GM21423 (cell line): ENCODE results near the gene MED16.
"Not testable (repeated sequence)": the region's sequence is repeated elsewhere in the genome, so short reads cannot be mapped to it uniquely, and the experiment has no call there.

Experiments used
- ATAC-seq: cut with Tn5 transposase; IDR thresholded peaks from one replicate; pipeline ENCODE4 v1.9.1; 2021; ENCODE audit warnings: mild to moderate bottlenecking, moderate library complexity; ENCODE audit not compliant: unreplicated experiment

MED16 gene

GRCh38 chr19:840519-841206 lies 52.3 kb downstream of the MED16 start, which contains the start of gene PRTN3:
Gene PRTN3 (plus strand): TSS chr19:840999. CDS start chr19:841009, 10 bp downstream.
- ATAC-seq = no peak

GRCh38 chr19:835210-835810 lies 57.7 kb downstream of the MED16 start:
- no peak for ATAC-seq

DNA sequence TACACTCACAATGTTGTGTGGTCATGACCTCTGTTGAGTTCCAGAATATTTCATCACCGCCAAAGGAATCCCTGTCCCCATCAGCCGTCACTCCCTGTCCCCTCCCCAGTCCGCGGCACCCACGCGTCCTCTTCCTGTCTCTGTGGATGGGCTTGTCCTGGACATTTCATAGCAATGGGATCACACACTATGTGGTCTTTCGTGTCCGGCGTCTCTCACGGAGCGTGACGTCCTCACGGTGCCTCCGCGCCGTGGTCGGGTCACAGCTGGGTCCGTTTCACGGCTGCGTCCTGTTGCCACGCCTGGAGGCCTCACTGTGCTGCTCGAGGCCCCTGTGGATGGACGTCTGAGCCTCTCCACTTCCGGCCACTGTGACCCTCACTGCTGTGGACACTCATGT lies 58.8 kb downstream of the MED16 start:
- ATAC-seq = no peak

DNA sequence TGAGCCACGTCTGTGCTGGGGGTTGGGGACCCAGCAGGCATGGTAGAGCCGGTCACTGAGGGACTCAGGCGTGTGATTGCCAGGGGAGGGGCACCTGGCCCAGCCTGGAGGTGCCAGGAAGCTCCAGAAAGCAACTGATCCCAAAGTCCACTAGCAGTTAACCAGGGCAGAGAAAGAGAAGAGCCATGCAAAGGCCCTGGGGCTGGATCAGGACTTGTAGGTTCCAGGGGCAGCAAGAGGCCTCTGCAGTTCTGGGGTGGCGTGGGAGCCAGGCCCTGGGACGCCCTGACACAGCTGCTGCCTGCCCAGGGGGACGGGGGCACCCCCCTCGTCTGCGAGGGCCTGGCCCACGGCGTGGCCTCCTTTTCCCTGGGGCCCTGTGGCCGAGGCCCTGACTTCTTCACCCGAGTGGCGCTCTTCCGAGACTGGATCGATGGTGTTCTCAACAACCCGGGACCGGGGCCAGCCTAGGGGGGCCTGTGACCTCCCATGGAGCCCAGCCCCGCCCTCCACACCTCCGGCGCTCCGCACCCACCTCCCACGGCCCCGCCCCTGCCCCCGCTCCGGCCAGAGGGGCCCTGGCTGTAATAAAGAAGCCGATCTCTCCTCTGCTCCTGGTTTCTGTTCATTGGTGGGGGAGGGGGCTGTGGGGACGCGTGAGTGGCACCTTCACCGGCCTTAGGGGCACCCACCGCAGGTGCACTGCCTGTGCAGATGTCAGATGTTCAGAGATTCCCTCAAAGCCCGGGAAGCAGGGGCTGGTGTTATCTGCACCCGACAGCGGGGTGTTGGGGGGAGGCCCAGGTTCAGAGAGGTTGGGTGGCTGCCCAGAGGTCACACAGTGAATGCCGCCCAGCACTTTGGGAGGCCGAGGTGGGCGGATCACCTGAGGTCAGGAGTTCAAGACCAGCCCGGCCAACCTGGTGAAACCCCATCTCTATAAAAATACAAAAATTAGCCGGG lies 61.3 kb downstream of the MED16 start:
- no peak for ATAC-seq

DNA sequence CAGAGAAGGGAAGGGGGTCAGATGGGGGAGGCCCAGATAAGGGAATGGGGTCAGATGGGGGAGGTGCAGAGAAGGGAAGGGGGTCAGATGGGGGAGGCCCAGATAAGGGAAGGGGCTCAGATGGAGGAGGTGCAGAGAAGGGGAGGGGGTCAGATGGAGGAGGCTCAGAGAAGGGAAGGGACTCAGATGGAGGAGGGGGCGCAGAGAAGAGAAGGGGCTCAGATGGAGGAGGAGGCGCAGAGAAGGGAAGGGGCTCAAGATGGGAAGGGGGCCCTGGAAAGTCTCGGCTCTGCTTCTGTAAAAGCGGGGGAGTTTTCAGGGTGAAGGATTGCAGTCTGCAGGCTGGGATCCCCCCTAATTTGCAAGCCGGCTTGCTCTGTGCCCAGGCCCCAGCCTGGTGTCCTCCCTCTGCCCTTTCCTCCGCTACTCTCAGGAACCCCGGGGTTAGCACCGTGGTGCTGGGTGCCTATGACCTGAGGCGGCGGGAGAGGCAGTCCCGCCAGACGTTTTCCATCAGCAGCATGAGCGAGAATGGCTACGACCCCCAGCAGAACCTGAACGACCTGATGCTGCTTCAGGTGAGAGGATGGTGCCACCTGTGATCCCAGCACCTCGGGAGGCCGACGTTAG lies 63.7 kb downstream of the MED16 start:
- no peak for ATAC-seq

GRCh38 chr19:827710-828321 lies 65.2 kb downstream of the MED16 start, which contains the start of gene AZU1:
Gene AZU1 (plus strand): TSS chr19:827837. CDS start chr19:827847, 10 bp downstream.
- ATAC-seq = no peak

DNA sequence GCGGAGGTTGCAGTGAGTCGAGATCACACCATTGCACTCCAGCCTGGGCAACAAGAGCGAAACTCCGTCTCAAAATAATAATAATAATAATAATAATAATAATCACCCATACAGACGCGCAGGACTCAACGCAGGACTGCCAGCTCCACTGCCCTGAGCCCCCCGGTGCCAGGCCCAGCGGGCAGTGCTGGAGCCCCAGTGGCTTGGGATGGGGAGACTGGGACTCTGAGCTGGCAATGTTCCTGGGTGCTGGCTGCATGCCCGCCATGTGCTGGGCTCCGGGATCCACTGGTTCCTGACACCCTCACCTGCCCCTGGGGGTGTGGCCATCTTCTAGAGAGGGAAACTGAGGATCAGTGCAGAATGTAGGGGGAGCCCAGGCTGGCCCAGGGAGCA lies 65.7 kb downstream of the MED16 start:
- no peak for ATAC-seq

DNA sequence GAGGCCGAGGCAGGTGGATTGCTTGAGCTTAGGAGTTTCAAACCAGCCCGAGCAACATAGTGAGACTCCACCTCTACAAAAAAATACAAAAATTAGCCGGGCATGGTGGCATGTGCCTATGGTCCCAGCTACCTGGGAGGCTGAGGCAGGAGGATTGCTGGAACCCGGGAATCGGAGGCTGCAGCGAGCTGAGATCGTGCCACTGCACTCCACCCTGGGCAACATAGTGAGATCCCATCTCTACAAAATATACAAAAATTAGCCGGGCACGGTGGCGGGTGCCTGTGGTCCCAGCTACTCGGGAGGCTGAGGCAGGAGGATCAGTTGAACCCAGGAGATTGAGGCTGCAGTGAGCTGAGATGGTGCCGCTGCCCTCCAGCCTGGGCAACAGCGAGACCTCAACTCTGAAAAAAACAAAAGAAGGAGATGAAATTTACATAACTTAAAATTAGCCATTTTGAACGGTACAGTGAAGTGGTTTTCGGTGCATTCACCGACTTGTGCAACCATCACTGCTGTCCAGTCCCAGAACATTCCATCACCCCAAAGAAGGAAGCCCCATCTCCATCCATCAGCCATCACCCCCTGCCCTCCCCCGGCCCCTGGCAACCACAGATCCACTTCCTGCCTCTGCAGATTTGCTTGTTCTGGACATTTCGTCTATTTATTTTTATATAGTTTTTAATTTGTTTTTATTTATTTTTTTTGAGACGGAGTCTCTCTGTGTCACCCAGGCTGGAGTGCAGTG lies 66.9 kb downstream of the MED16 start:
- ATAC-seq = no peak

DNA sequence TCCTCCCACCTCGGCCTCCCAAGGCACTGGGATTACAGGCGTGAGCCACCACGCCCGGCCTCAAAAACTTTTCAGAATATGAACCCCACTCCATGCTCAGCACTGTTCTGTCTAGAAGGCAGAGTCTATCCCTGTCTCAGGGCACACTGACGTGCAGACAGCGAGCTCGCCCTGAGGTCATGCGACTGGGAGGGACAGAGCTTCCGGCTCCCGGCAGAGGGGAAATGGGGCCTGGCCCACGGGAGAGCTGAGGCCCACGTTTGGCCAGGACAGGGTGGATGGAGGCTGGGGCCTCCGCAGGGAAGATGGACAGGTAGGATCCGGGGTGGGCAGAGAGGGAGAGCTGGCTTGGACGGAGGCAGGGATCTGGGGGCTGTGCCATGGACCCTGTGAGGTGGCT lies 68.1 kb downstream of the MED16 start:
- no peak for ATAC-seq

GRCh38 chr19:823565-824121 lies 69.3 kb downstream of the MED16 start:
- ATAC-seq = no peak

GRCh38 chr19:821825-822503 lies 71.0 kb downstream of the MED16 start, which contains the start of gene PLPPR3:
Gene PLPPR3 (minus strand): TSS chr19:821955. CDS start chr19:821559, 396 bp downstream.
- no peak for ATAC-seq

DNA sequence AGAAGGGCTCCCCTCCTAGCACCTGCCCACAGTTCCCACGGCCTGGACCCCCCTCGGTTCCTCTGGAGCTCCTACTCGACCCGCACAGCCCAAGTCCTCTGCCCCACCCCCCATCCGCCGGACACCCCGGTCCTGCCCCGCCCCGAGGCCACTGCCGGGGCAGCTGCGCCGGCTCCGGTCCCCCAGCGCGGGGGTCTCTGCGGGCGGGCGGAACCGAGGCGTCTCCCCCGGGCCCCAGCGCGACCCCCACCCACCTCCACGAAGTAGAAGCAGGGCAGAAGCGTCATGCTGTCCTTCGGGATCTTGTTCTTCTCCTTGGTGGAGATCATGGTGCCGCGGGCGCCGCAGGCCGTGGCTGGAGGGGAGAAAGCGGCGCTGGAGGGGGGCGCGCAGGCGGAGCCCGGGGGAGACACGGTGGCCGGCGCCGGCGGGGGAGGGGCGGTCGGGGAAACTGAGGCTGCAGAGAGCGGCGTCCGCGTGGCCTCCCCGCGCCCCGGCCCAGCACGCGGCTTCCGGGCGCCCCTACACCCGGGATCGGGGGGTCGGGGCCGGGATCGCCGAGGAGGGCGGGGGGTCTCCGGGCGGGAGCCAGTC lies 71.7 kb downstream of the MED16 start:
- no peak for ATAC-seq

GRCh38 chr19:820212-820611 lies 72.8 kb downstream of the MED16 start:
- ATAC-seq = not testable (repeated sequence)
